Measurements from ENCODE around the gene PGAP2.
"Not testable (repeated sequence)": the region's sequence is repeated elsewhere in the genome, so short reads cannot be mapped to it uniquely, and the experiment has no call there.

Gene PGAP2

DNA sequence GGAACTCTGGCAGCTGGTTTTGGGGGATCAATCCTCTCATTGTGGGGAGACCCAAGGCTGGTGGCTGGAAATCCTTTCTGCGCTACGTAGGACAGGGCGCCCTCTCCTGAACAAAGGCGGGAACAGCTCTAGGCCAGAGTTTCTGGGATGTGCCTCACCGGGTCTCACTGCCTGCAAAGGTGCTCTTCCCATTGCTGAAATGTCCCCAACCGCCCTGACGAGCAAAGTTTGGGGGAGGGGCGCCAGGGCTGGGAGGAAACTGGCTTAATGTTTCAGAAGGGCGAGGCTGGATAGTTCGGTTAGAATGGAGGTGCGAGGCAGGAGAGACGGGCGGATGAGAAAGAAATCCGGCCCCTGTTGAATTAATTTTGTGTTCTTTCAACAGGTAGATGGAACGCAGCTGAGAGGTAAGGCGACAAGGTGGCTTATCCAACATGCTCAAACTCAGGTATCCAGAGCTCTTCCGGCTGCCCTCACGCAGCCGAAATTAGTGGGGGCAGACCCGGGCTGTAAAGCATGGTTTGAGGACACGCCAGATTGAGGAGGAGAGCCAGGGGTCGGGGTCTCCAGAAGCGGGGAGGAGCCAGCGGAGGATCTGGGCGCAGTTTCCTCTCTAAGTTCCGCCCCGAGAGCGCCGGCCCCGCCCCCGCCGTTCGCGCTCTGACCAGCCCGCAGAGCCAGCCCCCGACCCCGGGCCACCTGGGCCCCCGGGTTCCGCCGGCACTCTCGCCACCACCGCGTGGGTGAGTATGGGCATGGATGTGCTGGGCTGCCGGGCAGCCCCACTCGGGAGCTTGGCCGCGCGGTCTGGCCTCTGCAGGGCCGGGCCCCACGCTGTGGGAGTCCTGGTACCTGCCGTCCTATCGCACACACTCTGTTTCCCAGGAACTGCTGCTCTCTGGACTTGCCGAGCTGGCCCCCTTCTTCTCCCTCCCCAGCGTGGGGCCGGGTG, at the start of gene PGAP2:
TSS of gene PGAP2 (plus strand) at position 652 of the 952 bp plus-strand sequence. CDS start 2,700 bp downstream, outside the sequence.
- Histone ChIP-seq H3K9ac (ENCODE audit: low read depth in 1 of 2, low read length in 2 of 2) (peak within 1 kb of the TSS; percentile 69 to 94), H3K4me1 (ENCODE audit: control insufficient read depth in 2 of 2, insufficient read depth in 2 of 2, low read length in 2 of 2) (peaks cover 9 to 11% of the 10 kb centered on the region in 2 donors), H3K27me3 (ENCODE audit: control insufficient read depth in 2 of 2, insufficient read depth in 2 of 2, low read length in 2 of 2) (no peaks in the 10 kb centered on the region), H3K27ac (ENCODE audit: low read depth in 2 of 2, low read length in 2 of 2) (peak within 1 kb of the TSS; percentile 67 to 75), H3K4me3 (ENCODE audit: low read length in 2 of 2) (peak within 1 kb of the TSS; percentile 76 to 93), H3K36me3 (ENCODE audit: control insufficient read depth in 2 of 2, insufficient read depth in 2 of 2, low read length in 2 of 2) (peaks cover 0 to 3% of the 10 kb centered on the region in 2 donors), H3K9me3 (ENCODE audit: control insufficient read depth in 2 of 2, low read length in 2 of 2) (no peaks in the 10 kb centered on the region)

DNA sequence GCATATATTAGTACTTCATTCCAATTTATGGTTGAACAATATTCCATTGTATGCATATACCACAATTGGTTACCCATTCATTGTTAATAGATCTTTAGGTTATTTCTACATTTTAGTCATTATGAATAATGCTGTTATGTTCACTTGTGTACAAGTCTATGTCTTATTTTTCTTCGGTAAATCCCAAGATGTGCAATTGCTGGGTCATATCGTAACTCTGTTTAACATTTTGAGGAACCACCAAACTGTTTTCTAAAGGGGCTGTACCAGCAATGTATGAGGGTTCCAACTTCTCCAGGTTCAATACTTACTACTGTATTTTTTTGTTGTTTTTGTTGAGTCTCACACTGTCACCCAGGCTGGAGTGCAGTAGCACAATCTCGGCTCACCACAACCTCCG, 44.1 kb upstream of the PGAP2 start:
- no peaks in the 10 kb centered on the region for H3K4me1 ChIP-seq (ENCODE audit: control insufficient read depth in 2 of 2, insufficient read depth in 2 of 2, low read length in 2 of 2)
- peaks cover 48 to 80% of the 10 kb centered on the region in 2 donors for H3K36me3 ChIP-seq (ENCODE audit: control insufficient read depth in 2 of 2, insufficient read depth in 2 of 2, low read length in 2 of 2)

DNA sequence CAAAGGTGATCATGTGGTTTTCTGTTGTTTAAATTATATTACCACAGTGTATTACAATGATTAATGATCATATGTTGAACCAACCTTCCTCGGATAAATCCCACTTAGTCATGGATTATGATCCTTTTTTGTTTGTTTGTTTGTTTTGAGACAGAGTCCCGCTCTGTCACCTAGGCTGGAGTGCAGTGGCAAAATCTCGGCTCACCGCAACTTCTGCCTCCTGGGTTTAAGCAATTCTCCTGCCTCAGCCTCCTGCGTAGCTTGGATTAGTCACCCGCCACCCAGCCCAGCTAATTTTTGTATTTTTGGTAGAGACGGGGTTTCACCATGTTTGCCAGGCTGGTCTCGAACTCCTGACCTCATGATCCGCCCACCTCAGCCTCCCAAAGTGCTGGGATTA, 41.5 kb upstream of the PGAP2 start:
- not testable (repeated sequence) for H3K27me3 ChIP-seq (ENCODE audit: control insufficient read depth in 2 of 2, insufficient read depth in 2 of 2, low read length in 2 of 2); H3K9ac ChIP-seq (ENCODE audit: low read depth in 1 of 2, low read length in 2 of 2); H3K4me3 ChIP-seq (ENCODE audit: low read length in 2 of 2); H3K27ac ChIP-seq (ENCODE audit: low read depth in 2 of 2, low read length in 2 of 2); H3K4me1 ChIP-seq (ENCODE audit: control insufficient read depth in 2 of 2, insufficient read depth in 2 of 2, low read length in 2 of 2); H3K9me3 ChIP-seq (ENCODE audit: control insufficient read depth in 2 of 2, low read length in 2 of 2)
- peaks cover 56 to 78% of the 10 kb centered on the region in 2 donors for H3K36me3 ChIP-seq (ENCODE audit: control insufficient read depth in 2 of 2, insufficient read depth in 2 of 2, low read length in 2 of 2)

More for the DNA sequence above, 44.1 kb upstream of the PGAP2 start:
- Histone ChIP-seq H3K4me3 (ENCODE audit: low read length in 2 of 2) (no peak overlapping the region), H3K27me3 (ENCODE audit: control insufficient read depth in 2 of 2, insufficient read depth in 2 of 2, low read length in 2 of 2) (no peaks in the 10 kb centered on the region), H3K27ac (ENCODE audit: low read depth in 2 of 2, low read length in 2 of 2) (no peak overlapping the region), H3K9ac (ENCODE audit: low read depth in 1 of 2, low read length in 2 of 2) (no peak overlapping the region), H3K9me3 (ENCODE audit: control insufficient read depth in 2 of 2, low read length in 2 of 2) (no peaks in the 10 kb centered on the region)

DNA sequence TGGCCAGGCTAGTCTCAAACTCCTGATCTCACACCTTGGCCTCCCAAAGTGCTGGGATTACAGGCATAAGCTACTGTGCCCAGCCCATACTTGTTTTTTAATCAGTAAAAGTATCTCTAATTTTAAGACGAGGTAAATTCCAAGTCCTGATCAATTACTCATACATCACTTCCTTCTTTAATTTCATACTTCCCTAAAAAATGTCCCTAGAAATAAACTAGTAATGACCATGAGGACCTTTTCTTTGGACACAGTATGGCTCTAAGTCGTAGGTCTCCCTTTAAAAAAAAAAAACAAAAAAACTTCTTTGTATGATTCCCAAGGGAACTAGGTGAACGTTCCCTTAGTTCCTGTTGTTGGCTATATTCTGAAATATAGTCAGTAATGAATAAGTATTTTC, 40.8 kb upstream of the PGAP2 start:
- H3K27me3 ChIP-seq (ENCODE audit: control insufficient read depth in 2 of 2, insufficient read depth in 2 of 2, low read length in 2 of 2), result no peaks in the 10 kb centered on the region
- no peaks in the 10 kb centered on the region for H3K9me3 ChIP-seq (ENCODE audit: control insufficient read depth in 2 of 2, low read length in 2 of 2)
- no peak overlapping the region for H3K27ac ChIP-seq (ENCODE audit: low read depth in 2 of 2, low read length in 2 of 2)
- no peak overlapping the region for H3K4me3 ChIP-seq (ENCODE audit: low read length in 2 of 2)
- no peak overlapping the region for H3K9ac ChIP-seq (ENCODE audit: low read depth in 1 of 2, low read length in 2 of 2)
- H3K36me3 ChIP-seq (ENCODE audit: control insufficient read depth in 2 of 2, insufficient read depth in 2 of 2, low read length in 2 of 2), result peaks cover 54 to 78% of the 10 kb centered on the region in 2 donors
- no peaks in the 10 kb centered on the region for H3K4me1 ChIP-seq (ENCODE audit: control insufficient read depth in 2 of 2, insufficient read depth in 2 of 2, low read length in 2 of 2)

DNA sequence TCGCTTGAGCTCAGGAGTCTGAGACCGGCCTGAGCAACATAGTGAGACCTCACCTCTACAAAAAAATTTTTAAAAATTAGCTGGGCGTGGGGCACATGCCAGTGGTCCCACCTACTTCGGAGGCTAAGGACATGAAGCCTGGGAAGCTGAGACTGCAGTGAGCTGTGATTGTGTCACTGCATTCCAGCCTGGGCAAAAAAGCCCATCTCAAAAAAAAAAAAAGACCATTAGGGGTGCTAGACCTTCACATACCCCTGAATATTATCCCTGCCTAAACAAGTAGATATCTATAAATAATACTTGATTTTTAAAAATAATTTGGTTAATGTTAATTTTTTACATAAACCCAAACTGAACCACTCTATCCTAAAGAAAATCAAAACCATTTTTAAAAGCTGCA, 35.2 kb upstream of the PGAP2 start:
- Histone ChIP-seq H3K9me3 (ENCODE audit: control insufficient read depth in 2 of 2, low read length in 2 of 2) (no peaks in the 10 kb centered on the region), H3K4me3 (ENCODE audit: low read length in 2 of 2) (no peak overlapping the region), H3K4me1 (ENCODE audit: control insufficient read depth in 2 of 2, insufficient read depth in 2 of 2, low read length in 2 of 2) (no peaks in the 10 kb centered on the region), H3K27me3 (ENCODE audit: control insufficient read depth in 2 of 2, insufficient read depth in 2 of 2, low read length in 2 of 2) (no peaks in the 10 kb centered on the region), H3K27ac (ENCODE audit: low read depth in 2 of 2, low read length in 2 of 2) (no peak overlapping the region), H3K36me3 (ENCODE audit: control insufficient read depth in 2 of 2, insufficient read depth in 2 of 2, low read length in 2 of 2) (peaks cover 57 to 58% of the 10 kb centered on the region in 2 donors), H3K9ac (ENCODE audit: low read depth in 1 of 2, low read length in 2 of 2) (no peak overlapping the region)

DNA sequence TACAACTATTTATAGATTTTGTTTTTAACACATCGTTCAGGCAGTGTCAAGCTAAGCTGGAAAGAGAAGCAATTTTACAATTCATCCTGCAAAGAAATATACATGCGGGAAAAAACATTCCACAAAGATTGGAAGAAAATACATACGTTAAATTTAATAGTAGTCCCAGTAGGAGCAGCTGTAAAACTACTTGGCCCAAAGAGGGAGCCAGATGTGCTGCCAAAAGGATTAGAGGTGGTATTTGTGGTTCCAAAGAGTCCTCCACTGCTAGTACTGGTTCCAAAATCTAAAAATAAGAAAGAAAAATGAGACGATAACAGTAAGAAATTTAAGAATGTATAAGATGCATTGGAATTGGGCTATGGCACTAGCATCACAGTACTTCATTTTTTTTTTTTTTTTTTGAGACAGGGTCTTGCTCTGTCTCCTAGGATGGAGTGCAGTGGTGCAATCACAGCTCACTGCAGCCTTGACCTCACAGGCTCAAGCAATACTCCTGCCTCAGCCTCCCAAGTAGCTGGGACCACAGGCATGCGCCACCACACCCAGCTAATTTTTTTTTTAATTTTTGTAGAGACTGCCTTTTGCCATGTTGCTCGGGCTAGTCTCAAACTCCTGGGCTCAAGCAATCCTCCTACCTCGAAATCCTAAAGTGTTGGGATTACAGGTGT, 32.5 kb upstream of the PGAP2 start:
- peaks cover 49 to 50% of the 10 kb centered on the region in 2 donors for H3K36me3 ChIP-seq (ENCODE audit: control insufficient read depth in 2 of 2, insufficient read depth in 2 of 2, low read length in 2 of 2)
- H3K4me3 ChIP-seq (ENCODE audit: low read length in 2 of 2), result no peak overlapping the region
- no peaks in the 10 kb centered on the region for H3K4me1 ChIP-seq (ENCODE audit: control insufficient read depth in 2 of 2, insufficient read depth in 2 of 2, low read length in 2 of 2)
- no peak overlapping the region for H3K9ac ChIP-seq (ENCODE audit: low read depth in 1 of 2, low read length in 2 of 2)
- no peaks in the 10 kb centered on the region for H3K9me3 ChIP-seq (ENCODE audit: control insufficient read depth in 2 of 2, low read length in 2 of 2)
- H3K27ac ChIP-seq (ENCODE audit: low read depth in 2 of 2, low read length in 2 of 2), result no peak overlapping the region
- H3K27me3 ChIP-seq (ENCODE audit: control insufficient read depth in 2 of 2, insufficient read depth in 2 of 2, low read length in 2 of 2), result no peaks in the 10 kb centered on the region

DNA sequence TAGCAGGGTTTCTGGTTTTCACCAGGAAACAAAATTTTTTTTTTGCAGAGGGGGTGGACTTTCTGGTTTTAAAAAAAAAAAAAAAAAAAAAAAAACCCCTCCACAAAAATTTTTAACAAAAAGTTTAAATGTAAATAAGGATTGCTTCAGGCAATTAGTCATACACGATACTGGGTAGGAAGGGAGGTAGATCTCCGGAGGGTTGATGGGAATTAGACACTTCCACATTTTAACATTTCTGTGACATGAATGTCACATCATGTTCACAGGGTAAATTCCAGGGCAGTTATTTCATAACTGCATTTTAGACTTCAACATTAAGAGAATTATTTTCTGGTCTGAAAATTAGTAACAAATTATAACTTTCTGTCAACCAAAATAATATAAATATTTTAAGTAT, 26.9 kb upstream of the PGAP2 start:
- Histone ChIP-seq H3K9me3 (ENCODE audit: control insufficient read depth in 2 of 2, low read length in 2 of 2) (no peaks in the 10 kb centered on the region), H3K27me3 (ENCODE audit: control insufficient read depth in 2 of 2, insufficient read depth in 2 of 2, low read length in 2 of 2) (no peaks in the 10 kb centered on the region), H3K4me1 (ENCODE audit: control insufficient read depth in 2 of 2, insufficient read depth in 2 of 2, low read length in 2 of 2) (no peaks in the 10 kb centered on the region), H3K27ac (ENCODE audit: low read depth in 2 of 2, low read length in 2 of 2) (no peak overlapping the region), H3K36me3 (ENCODE audit: control insufficient read depth in 2 of 2, insufficient read depth in 2 of 2, low read length in 2 of 2) (peaks cover 16 to 17% of the 10 kb centered on the region in 2 donors), H3K4me3 (ENCODE audit: low read length in 2 of 2) (no peak overlapping the region), H3K9ac (ENCODE audit: low read depth in 1 of 2, low read length in 2 of 2) (no peak overlapping the region)

DNA sequence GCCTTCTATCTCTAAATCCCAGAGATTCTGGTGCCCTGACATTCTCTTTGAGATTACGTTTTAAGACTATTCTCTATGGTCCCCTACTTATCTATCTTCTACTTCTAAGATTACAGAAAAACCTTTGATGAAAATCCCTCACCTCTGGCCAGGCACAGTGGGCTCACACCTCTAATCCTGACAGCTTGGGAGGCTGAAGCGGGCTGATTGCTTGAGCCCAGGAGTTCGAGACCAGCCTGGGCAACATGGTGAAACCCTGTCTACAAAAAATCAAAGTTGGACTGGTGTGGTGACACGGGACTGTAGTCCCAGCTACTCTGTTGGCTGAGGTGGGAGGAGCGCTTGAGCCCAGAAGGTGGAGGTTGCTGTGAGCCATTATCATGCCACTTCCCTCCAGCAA, 25.4 kb upstream of the PGAP2 start:
- no peak overlapping the region for H3K4me3 ChIP-seq (ENCODE audit: low read length in 2 of 2)
- H3K36me3 ChIP-seq (ENCODE audit: control insufficient read depth in 2 of 2, insufficient read depth in 2 of 2, low read length in 2 of 2), result peaks cover 9 to 14% of the 10 kb centered on the region in 2 donors
- H3K9ac ChIP-seq (ENCODE audit: low read depth in 1 of 2, low read length in 2 of 2), result no peak overlapping the region
- no peaks in the 10 kb centered on the region for H3K27me3 ChIP-seq (ENCODE audit: control insufficient read depth in 2 of 2, insufficient read depth in 2 of 2, low read length in 2 of 2)
- no peak overlapping the region for H3K27ac ChIP-seq (ENCODE audit: low read depth in 2 of 2, low read length in 2 of 2)
- no peaks in the 10 kb centered on the region for H3K4me1 ChIP-seq (ENCODE audit: control insufficient read depth in 2 of 2, insufficient read depth in 2 of 2, low read length in 2 of 2)
- no peaks in the 10 kb centered on the region for H3K9me3 ChIP-seq (ENCODE audit: control insufficient read depth in 2 of 2, low read length in 2 of 2)

DNA sequence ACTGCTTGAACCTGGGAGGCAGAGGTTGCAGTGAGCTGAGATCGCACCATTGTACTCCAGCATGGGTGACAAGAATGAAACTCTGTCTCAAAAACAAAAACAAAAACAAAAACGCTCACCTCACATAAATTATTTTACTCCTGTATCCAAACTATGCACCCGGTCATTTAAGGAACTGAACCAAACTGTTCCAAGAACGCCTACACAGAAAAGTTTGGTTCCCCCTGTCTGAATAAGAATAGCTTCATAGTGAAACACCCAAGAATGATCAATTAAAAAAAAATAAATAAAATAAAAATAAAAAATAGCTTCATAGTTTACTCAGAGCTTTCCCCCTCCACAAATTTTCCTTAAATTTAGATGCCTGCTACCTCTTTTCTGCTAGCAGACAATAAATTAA, 24.7 kb upstream of the PGAP2 start:
- no peaks in the 10 kb centered on the region for H3K9me3 ChIP-seq (ENCODE audit: control insufficient read depth in 2 of 2, low read length in 2 of 2)
- peaks cover 5 to 7% of the 10 kb centered on the region in 2 donors for H3K36me3 ChIP-seq (ENCODE audit: control insufficient read depth in 2 of 2, insufficient read depth in 2 of 2, low read length in 2 of 2)
- H3K9ac ChIP-seq (ENCODE audit: low read depth in 1 of 2, low read length in 2 of 2), result no peak overlapping the region
- no peak overlapping the region for H3K27ac ChIP-seq (ENCODE audit: low read depth in 2 of 2, low read length in 2 of 2)
- H3K4me3 ChIP-seq (ENCODE audit: low read length in 2 of 2), result no peak overlapping the region
- H3K27me3 ChIP-seq (ENCODE audit: control insufficient read depth in 2 of 2, insufficient read depth in 2 of 2, low read length in 2 of 2), result no peaks in the 10 kb centered on the region
- H3K4me1 ChIP-seq (ENCODE audit: control insufficient read depth in 2 of 2, insufficient read depth in 2 of 2, low read length in 2 of 2), result no peaks in the 10 kb centered on the region

DNA sequence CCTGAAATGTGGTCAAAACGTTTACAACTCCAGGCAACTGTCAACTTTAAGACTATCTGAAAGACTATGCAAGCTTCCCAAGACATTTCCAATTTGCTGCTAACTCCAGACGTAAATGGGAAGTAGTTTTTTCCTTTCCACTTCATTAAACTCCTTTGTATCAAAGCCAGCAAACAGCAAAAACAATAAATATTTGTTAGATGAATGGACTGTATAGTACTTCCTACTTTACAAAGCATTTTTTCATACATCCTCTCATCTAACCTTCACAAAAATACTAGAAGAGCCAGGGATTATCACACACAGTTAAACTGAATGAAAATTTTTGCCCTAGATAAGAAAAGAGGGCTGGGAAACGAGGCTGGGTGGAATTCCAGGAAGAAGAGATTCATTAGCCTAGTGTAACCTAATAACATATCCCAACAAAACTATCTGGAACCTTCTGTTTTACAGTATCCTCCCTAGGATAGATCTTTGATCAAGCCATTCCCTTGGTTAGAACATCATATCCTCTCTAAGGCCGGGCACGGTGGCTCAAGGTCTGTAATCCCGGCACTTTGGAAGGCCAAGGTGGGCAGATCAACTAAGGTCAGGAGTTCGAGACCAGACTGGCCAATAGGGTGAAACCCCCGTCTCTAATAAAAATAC, 21.5 kb upstream of the PGAP2 start:
- no peak overlapping the region for H3K27ac ChIP-seq (ENCODE audit: low read depth in 2 of 2, low read length in 2 of 2)
- no peaks in the 10 kb centered on the region for H3K4me1 ChIP-seq (ENCODE audit: control insufficient read depth in 2 of 2, insufficient read depth in 2 of 2, low read length in 2 of 2)
- no peak overlapping the region for H3K4me3 ChIP-seq (ENCODE audit: low read length in 2 of 2)
- H3K9ac ChIP-seq (ENCODE audit: low read depth in 1 of 2, low read length in 2 of 2), result no peak overlapping the region
- no peaks in the 10 kb centered on the region for H3K9me3 ChIP-seq (ENCODE audit: control insufficient read depth in 2 of 2, low read length in 2 of 2)
- no peaks in the 10 kb centered on the region for H3K36me3 ChIP-seq (ENCODE audit: control insufficient read depth in 2 of 2, insufficient read depth in 2 of 2, low read length in 2 of 2)
- H3K27me3 ChIP-seq (ENCODE audit: control insufficient read depth in 2 of 2, insufficient read depth in 2 of 2, low read length in 2 of 2), result no peaks in the 10 kb centered on the region

Measured in mucosa of rectum (tissue), 2 donors.